Measurements from ENCODE around the gene CSNK1A1.
"Not testable (repeated sequence)": the region's sequence is repeated elsewhere in the genome, so short reads cannot be mapped to it uniquely, and the experiment has no call there.

Gene CSNK1A1

DNA sequence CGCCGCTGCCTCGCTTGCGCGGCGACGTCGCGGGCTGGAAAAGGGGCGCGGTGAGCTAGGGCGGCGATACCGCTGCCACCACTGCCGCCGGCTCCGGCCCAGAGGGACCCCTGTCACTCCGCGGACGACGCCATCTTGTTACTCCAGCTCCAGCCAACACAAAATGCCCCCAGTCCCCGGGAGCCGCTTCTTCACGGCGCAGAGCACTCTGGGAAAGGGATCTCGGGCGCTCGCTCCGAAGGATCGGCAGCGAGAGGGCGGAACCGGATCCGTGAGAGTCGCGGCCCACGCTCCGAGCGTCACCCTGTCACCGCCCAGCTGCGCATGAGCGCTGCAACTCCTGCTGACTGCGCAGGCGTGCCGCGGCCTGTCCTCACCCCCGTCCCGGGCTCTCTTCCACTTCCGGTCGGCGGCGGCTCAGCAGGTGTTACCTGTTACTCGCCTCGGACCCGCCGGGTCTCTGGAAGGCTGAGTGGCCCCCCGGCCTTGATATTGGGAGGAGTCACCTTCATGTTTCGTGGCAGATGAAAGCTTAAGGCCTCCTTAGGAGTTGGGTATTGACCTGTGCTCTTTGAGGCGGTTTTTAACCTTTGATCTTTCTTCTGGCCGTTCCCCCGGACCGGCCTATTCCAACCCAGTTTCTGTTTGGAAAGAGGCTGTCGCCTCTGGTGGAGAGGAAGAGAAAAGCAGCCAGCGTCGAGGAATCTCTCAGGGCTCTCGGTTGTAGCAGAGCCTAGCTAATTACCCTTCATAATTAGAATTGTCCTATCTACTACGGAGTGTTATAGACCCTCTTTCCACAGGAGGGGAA lies at the start of gene CSNK1A1:
Gene CSNK1A1, minus strand, starts transcription at position 213 of the 811 bp plus-strand sequence. CDS start 475 bp downstream, outside the sequence.
- peak; percentile 98 to 99 for DNase-seq (ENCODE audit: low read depth in 2 of 2)

DNA sequence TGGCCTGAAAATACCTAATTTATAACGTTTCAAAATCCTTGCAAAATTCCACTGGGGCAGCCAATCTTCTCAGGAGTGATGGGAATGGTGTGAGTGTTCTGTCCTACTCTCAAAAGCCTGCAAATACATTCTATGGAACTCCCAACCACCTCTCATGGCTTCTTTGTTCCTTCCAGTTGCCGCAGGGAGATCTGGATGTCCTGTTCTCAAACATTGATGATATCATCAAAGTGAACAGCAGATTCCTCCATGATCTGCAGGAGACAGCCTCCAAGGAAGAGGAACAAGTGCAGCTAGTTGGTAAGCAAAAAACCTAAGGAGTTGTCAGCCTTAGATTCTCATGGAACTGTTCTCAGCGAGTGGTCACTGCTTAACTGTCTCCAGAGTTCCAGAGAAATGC lies 49.7 kb upstream of the CSNK1A1 start:
- no peak for DNase-seq (ENCODE audit: low read depth in 2 of 2)

DNA sequence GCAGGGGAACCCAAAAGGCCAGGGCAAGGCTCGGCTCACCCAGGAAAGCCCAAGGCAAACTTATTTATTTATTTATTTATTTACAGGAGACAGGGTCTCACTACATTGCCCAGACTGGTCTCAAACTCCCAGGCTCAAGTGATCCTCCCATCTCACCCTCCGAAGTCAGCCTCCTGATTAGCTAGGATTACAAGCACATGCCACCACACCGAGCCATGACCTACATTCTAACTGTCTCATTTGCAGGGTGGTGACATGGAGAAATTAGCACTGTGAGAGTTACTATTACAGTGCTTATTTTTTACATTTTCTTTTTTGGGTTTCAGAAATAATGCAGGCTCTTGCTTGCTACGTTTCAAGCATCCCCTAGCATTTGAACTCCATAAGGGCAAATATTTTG lies 48.1 kb upstream of the CSNK1A1 start:
- no peak for DNase-seq (ENCODE audit: low read depth in 2 of 2)

DNA sequence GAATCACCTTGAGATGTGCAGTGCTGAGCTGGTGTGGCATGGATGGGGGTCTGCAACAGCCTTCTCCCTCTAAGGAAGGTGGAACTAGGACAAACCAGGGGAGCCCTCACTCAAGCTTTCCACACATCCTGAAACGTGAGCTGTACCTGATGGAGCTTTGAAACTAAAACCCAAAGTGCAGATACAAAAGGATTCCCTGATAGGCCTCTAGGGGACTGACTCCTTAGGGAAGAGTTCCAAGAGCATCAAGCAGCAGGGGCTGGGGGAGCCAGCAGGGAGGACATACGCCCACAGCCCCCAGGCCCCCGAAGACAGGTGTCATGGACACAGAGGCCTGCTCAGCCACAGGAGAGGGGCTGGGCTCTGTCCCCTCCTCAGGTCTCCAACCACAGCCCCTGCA lies 47.7 kb upstream of the CSNK1A1 start:
- no peak for DNase-seq (ENCODE audit: low read depth in 2 of 2)

DNA sequence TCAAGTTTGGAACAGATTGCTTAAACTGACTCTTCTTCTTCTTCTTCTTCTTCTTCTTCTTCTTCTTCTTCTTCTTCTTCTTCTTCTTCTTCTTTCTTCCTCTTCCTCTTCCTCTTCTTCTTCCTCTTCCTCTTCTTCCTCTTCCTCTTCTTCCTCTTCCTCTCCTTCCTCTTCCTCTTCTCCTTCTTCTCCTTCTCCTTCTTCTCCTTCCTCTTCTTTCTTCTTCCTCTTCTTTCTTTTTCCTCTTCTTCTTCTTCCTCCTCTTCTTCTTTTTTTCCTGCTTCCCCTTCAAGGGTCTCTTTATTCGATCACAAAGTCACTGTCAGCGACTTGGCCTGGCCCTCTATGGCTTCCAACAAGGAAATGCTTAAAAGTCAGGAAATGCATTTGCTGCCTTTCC lies 47.0 kb upstream of the CSNK1A1 start:
- not testable (repeated sequence) for DNase-seq (ENCODE audit: low read depth in 2 of 2)

DNA sequence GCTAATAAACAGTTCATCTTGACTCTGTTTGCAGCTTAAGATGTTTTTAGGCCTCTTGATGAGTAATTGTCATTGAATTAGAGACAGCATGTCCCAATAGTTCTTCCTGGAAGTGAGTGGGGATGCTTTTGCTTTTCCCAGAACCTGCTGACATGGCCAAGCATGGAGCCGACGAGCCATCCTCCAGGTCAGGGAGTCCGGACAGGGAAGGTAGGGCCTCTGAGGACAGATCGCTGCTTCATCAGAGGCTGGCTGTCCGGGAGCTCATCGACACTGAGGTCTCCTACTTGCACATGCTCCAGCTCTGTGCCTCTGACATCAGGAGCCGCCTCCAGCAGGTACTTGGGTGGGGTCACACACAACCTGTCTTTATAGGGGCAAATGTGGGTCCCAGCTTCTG lies 46.4 kb upstream of the CSNK1A1 start:
- no peak for DNase-seq (ENCODE audit: low read depth in 2 of 2)

DNA sequence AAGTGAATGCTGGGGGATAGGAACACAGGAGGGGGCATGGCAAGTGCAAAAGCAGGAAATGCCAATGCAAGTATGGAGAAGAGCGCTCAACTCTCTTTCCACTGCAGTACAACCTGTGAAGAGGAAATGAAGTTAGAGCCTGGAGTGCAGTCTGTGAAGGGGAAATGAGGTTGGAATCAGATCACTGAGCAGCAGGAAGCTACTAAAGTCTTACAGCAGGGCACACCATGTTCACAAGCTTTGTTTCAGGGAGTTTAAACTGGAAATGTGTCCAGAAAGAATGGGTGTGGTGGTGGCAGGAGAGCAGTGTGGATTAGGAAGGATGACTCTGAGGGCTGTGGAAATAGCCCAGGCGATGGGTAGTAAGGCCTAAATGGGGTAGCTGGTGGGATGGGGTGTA lies 45.5 kb upstream of the CSNK1A1 start:
- DNase-seq (ENCODE audit: low read depth in 2 of 2): no peak

DNA sequence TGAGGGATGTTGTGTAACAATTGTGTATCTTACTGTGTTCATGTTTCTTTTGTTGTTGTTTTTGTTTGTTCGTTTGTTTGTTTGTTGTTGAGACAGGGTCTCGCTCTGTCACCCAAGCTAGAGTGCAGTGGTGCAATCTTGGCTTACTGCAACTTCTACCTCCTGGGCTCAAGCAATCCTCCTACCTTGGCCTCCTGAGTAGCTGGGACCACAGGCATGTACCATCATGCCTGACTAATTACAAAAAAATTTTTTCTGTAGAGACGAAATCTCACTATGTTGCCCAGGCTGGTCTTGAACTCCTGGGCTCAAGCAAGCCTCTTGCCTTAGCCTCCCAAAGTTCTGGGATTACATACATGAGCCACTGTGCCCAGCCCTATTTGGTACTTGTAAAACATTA lies 43.9 kb upstream of the CSNK1A1 start:
- not testable (repeated sequence) for DNase-seq (ENCODE audit: low read depth in 2 of 2)

DNA sequence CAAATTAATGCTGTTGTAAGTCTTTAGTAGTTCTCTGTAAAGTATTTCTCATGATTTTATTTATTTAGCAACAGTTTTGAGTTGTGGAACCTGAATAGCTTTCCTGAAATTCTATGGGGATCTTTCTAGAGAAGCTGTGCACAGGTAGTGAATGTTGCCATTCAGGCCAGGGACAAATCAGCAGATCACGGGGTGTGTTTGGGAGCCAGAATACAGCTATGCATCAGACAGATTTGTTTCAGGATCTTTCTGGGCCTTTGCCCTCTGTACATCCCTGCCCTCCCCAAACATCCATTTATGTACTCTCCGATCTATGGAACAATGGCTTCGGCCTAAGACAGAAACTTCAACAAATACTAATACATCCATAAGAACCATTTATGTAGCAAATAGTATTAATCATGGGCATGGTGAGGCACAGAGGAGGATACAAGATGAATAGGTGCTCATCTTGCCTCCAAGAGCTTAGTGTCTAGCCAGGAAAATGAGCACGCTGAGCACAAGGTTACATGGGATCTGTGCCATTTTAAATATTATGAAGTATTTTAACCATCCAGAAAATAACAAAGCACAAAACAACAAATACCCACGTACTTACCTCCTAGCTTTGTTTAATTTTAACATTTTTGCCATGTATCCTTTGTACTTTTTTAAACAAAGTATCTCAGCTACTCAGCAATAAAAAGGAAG lies 43.1 kb upstream of the CSNK1A1 start:
- DNase-seq (ENCODE audit: low read depth in 2 of 2): no peak

DNA sequence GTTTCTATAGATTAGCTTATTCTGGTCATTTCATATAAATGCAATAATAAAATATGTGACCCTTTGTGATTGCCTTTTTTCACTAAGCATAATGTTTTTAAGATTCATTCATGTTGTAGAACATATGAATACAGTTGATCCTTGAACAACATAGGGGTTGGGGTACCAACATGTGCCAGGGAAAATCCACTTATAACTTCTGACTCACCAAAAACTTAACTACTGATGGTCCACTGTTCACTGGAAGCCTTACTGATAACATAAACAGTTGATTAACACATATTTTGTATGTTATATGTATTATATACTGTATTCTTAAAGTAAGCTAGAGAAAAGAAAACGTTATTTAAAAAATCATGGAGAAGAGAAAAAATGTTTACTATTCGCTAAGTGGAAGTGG lies 42.1 kb upstream of the CSNK1A1 start:
- DNase-seq (ENCODE audit: low read depth in 2 of 2): no peak

DNA sequence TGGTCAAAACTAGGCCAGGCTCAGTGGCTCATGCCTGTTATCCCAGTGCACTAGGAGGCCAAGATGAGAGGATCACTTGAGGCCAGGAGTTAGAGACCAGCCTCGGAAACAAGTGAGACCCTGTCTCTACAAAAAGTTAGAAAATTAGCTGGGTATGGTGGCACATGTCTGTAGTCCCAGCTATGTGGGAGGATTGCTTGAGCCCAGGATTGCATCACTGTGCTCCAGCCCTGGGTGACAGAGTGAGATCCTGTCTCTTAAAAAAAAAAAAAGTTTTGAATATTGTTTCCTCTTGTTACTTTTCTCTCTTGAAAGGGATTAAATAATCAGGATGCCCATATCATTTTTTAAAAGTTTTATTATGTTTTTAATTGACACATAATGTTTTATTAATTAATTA lies 37.7 kb upstream of the CSNK1A1 start:
- DNase-seq (ENCODE audit: low read depth in 2 of 2): no peak

DNA sequence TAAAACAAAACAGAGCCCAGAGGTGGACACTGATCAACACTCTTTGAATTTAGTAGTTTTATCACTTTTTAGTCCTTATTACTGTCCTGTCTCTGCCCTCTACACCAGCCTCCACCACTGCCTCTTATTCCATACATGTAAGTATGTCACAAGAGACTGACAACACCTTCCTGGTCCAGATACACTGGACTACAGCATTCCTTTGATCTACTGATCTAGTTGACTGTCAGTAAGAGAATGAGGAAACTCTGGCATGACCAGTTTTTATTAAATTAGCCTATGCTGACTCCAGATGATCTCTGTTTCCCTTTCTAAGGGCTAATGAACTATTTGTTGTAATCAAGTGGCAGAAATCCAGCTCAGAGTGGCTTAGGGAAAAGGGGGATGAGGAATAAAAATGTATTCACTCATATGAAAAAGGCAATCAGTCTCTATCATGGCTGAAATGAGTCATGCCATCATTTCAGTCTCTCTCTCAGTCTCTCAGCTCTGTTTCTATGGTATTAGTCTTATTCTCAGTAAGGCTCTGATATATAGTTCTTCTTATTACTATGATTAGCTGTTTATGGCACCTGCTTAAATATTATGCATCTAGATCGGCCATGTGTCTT lies 35.6 kb upstream of the CSNK1A1 start:
- no peak for DNase-seq (ENCODE audit: low read depth in 2 of 2)

DNA sequence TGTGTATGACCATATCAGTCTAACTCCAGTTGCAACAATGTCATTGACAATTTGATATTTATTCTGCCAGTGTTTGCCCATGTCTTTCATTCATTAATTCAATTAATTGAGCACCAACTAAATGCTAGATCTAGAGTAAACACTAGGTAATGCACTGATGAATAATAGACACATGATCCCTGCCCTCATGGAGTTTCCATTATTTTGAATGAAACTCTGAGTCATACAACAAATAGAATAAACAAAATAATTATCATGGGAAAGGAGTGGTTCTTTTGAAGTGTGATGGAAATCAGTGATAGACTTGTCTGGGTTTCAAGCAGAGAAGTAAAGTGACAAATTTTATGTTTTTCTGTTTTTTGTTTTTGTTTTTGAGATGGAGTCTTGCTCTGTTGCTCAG lies 34.7 kb upstream of the CSNK1A1 start:
- DNase-seq (ENCODE audit: low read depth in 2 of 2): no peak

DNA sequence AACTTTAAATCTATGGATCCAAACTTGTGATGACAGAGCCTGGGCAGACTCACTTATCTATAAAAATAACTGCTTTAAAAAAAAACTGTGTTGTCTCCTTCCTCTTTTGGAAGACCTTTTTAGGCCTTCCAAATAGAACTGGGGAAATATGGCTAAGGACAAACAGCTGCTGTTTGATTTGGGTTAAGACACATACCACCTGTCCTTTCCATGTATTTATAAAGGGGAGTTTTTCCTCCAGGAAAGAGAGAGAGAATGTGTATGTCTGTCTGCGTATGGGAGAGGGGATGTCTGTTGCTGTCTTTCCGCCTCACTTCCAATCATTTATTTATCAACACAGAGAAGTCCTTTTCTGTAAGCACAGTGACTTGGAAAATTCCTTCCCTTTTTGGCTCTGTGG lies 32.9 kb upstream of the CSNK1A1 start:
- no peak for DNase-seq (ENCODE audit: low read depth in 2 of 2)

DNA sequence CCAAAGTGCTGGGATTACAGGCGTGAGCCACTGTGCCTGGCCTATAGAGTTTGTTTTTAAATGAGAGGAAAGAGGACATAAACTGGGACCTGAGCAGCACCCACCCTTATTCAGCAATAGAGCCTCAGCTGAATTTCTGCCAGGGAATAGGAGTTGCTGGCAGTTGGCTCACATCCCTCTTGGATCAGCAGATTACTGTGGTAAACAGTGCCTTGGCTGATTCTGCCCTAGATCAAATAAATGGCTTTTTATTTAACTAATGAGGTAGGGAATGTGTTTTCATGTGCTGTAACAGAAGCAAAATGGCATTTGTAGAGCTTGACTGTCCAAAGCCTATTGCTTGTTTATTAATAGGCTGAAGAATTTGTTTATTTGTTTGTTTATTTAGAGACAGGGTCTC lies 32.2 kb upstream of the CSNK1A1 start:
- no peak for DNase-seq (ENCODE audit: low read depth in 2 of 2)

DNA sequence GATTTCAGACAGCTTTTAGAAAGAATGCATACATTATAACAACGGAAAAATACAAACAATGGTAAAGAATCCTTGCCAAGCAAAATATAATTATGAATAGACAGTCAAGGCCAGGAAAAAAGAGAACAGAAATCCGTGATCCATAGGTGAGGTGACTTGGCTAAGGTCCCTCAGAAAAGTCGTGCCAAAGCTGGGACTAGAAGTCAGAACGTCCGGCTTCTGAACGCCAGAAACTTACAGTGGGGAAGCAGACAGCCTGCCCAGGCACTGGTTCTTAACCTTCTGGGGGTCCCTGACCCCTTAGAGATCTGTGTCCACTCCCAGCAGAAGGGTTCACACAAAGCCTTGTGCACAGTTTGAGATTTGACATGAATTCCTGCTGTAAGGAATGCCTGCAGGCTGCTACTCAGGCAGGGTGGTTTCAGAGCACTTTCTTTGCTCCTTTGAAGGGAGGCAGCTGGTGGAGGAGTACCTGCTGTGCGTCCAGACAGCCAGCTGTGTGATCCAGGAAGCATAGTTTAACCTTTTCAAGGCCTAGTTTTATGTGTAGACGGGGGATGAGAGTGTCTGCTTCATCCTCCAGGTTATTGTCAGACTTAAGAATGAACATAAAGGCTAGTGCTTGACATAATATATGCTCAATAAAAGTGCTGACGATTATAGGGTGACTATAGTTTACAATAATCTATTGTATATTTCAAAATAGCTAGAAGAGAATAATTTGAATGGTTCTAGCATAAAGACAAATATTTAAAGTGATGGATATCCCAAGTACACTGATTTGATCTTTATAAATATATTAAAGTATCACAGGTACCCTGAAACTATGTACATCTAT lies 30.9 kb upstream of the CSNK1A1 start:
- DNase-seq (ENCODE audit: low read depth in 2 of 2): no peak

DNA sequence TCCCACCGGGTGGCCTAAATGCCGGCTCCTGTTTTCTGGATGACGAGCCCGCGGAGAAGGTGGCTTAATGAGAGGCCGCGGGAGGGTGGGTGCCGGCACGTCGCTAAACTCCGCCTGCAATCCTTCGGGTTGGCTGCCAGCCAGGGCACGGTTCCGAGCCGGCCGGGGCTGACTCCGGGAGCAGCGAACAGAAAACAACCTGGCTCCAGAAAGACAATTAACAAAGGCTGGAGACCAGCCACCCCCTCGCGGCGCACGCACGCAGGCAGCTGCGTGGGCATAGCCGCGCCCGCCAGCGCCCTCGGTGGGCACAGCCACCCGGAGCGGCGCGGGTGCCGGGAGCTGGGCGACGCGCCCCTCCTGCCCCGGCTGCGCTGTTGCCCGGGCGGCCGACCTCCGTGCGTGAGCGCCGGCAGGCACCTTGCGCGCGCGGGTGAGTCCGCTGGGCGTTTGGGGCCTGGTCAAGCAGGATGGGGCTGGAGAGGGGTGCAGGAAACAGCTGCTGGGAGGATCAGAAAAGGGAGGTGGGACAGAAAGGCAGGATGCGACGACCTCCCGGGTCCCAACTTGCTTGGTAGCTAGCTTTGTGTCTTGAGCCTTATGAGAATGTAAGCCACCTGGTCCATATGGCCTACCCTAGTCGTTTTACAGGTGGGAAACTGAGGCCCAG lies 30.1 kb upstream of the CSNK1A1 start, which contains the start of gene ARHGEF37:
Gene ARHGEF37, plus strand, starts transcription at position 307 of the 670 bp plus-strand sequence. CDS start 16,272 bp downstream, outside the sequence.
- peak; percentile 26 to 44 for DNase-seq (ENCODE audit: low read depth in 2 of 2)

DNA sequence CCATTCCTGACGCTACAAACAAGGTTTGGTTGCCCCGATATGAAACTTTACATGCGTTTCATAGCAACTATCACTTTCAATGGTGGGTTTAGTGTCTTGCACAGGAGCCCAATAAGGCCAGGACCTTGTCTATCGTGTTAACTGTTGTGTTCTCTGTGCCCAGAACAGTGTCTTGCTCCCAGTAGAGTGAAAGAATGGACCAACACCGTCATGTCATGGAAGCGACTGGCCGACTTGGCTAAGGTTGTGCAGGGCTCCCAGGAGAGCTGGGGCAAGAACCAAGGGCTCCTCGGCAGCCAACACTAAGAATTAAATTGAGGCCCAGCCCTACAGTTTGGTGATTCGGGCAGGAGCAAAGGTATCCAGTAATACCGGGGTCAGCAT lies 29.6 kb upstream of the CSNK1A1 start:
- DNase-seq (ENCODE audit: low read depth in 2 of 2): no peak

DNA sequence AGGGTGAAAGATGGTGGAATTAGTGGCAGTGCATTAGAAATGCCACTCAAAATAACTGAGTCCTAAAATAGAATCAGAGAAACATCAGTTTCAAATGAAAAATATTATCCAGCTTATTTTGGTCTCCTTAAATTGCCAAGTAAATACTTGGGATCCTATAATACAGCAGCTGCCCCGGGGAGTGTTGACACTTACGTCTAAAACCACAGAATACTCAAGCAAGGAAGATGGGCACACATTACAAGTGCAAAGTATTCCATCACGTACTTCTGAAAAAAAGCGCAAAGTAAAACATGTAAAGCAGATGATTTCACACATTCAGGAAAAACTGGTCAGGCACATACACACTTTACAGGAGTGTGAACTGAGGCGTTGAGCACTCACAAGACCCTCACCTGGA lies 27.7 kb upstream of the CSNK1A1 start:
- DNase-seq (ENCODE audit: low read depth in 2 of 2): no peak

DNA sequence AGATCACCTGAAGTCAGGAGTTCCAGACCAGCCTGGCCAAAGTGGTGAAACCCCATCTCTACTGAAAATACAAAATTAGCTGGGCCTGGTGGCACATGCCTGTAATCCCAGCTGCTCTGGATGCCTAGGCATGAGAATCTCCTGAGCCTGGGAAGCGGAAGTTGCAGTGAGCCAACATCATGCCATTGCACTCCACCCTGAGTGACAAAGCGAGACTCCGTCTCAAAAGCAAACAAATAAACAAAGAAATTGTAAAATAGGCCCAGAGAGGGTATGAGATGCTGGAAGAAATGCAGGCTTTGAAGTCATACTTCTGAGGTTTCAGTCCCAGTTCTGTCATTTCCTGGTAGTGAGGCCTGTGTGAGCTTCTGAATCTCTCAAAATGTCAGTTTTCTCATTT lies 24.8 kb upstream of the CSNK1A1 start:
- no peak for DNase-seq (ENCODE audit: low read depth in 2 of 2)

DNA sequence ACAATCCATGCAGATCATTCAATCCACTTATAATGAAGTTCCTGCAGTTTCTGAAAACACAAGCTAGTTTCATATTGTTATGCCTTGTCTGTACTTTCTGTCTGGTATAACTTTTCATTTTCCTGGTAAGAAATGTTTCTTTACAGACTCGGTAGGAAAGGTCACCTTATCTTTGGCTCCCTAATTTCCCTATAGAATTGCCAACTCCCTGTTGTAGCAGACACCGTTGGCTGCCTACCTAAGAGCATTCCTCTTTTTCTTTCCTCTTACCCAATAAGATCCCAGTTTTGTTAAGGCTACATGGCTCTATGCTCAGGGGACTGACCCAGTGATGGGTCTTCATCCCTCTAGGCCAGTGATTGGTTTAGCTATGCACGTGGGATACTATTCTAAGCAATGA lies 23.9 kb upstream of the CSNK1A1 start:
- DNase-seq (ENCODE audit: low read depth in 2 of 2): no peak
